CD14-positive monocyte (primary cell): ENCODE measurements around the gene PLEKHA7. TPM values are rescaled to one million over a fixed set of nuclear protein-coding genes. Genes with fewer than 3 reads are reported as not detected.

ENCODE experiments used
- DNase-seq, 3 donors: peaks; one replicate each; pipeline ENCODE4 v3.0.0-alpha.2; 2011 to 2022
- H2AFZ ChIP-seq: 2 replicates; pipeline ENCODE4 v1.6.0; 2012; ENCODE audit warnings: mild to moderate bottlenecking, low read depth, low read length, inconsistent platforms; ENCODE audit not compliant: insufficient read depth, poor library complexity, severe bottlenecking
- H3K27ac ChIP-seq, 2 donors: 1 replicate in 1 of 2; 2 replicates in 1 of 2; pipeline ENCODE4 v1.5.1; 2012 to 2013; ENCODE audit warnings: low read length in 2 of 2, control low read depth in 1 of 2, inconsistent platforms in 1 of 2, low read depth in 1 of 2, mild to moderate bottlenecking in 1 of 2
- H3K27me3 ChIP-seq, 2 donors: one replicate each; pipeline versions ENCODE4 v1.6.0 to v1.6.1; 2011 to 2013; ENCODE audit warnings: low read length in 2 of 2; ENCODE audit not compliant: control insufficient read depth in 2 of 2, insufficient read depth in 2 of 2
- H3K36me3 ChIP-seq, 2 donors: replicated peaks in 1 of 2; 1 replicate in 1 of 2; 2 replicates in 1 of 2; pipeline versions ENCODE4 v1.5.1 to v1.6.1; 2012 to 2013; ENCODE audit warnings: low read length in 2 of 2, control low read depth in 1 of 2, inconsistent platforms in 1 of 2, mild to moderate bottlenecking in 1 of 2; ENCODE audit not compliant: insufficient read depth in 2 of 2, control insufficient read depth in 1 of 2
- H3K4me1 ChIP-seq, 2 donors: 1 replicate in 1 of 2; 2 replicates in 1 of 2; pipeline versions ENCODE4 v1.5.1 to v1.6.1; 2012 to 2013; ENCODE audit warnings: low read length in 2 of 2, control low read depth in 1 of 2, inconsistent platforms in 1 of 2, mild to moderate bottlenecking in 1 of 2, moderate library complexity in 1 of 2; ENCODE audit not compliant: insufficient read depth in 2 of 2, control insufficient read depth in 1 of 2
- H3K4me2 ChIP-seq: replicated peaks from 2 replicates; pipeline ENCODE3; 2012; ENCODE audit warnings: low read length, moderate library complexity, mild to moderate bottlenecking; ENCODE audit not compliant: poor library complexity, severe bottlenecking; ENCODE audit errors: extremely low read depth
- H3K4me3 ChIP-seq, 3 experiments: fragments of 200-600 bp in 1 of 3; sonication (generic) in 1 of 3; replicated peaks in 1 of 3; 1 replicate in 2 of 3; 2 replicates in 1 of 3; pipeline ENCODE4 v1.5.1; 2011 to 2013; ENCODE audit warnings: low read length in 3 of 3, mild to moderate bottlenecking in 3 of 3, control low read depth in 2 of 3, low read depth in 2 of 3, inconsistent platforms in 1 of 3, moderate library complexity in 1 of 3
- H3K79me2 ChIP-seq: 2 replicates; pipeline ENCODE4 v1.6.0; 2012; ENCODE audit warnings: mild to moderate bottlenecking, control low read depth, inconsistent platforms, low read length, moderate library complexity; ENCODE audit not compliant: insufficient read depth
- H3K9ac ChIP-seq: 2 replicates; pipeline ENCODE4 v1.6.0; 2017; ENCODE audit warnings: low read length, mild to moderate bottlenecking; ENCODE audit not compliant: insufficient read depth, poor library complexity, severe bottlenecking
- H3K9me3 ChIP-seq, 2 donors: replicated peaks in 1 of 2; 1 replicate in 1 of 2; 2 replicates in 1 of 2; pipeline versions ENCODE4 v1.5.1 to v1.6.1; 2012 to 2013; ENCODE audit warnings: low read length in 2 of 2, control low read depth in 1 of 2; ENCODE audit not compliant: control insufficient read depth in 1 of 2, insufficient read depth in 1 of 2
- H4K20me1 ChIP-seq: 2 replicates; pipeline ENCODE4 v1.6.0; 2012; ENCODE audit warnings: mild to moderate bottlenecking, low read length, control low read depth, moderate library complexity; ENCODE audit not compliant: insufficient read depth
- H3K27ac Mint-ChIP-seq, 7 donors: one replicate each; pipeline ENCODE4 v1.8.0; 2020; ENCODE audit warnings: mild to moderate bottlenecking in 7 of 7, mixed read lengths in 7 of 7, moderate library complexity in 6 of 7, inconsistent platforms in 2 of 7
- H3K27me3 Mint-ChIP-seq, 3 donors: one replicate each; pipeline ENCODE4 v1.8.0; 2021 to 2022; ENCODE audit warnings: low read depth in 3 of 3, mild to moderate bottlenecking in 3 of 3, mixed read lengths in 3 of 3, moderate library complexity in 3 of 3, inconsistent platforms in 1 of 3
- H3K36me3 Mint-ChIP-seq, 2 donors: one replicate each; pipeline ENCODE4 v1.8.0; 2020; ENCODE audit warnings: mixed read lengths in 2 of 2, inconsistent platforms in 1 of 2, mild to moderate bottlenecking in 1 of 2
- H3K4me1 Mint-ChIP-seq: one replicate; pipeline ENCODE4 v1.8.0; 2020; ENCODE audit warnings: mild to moderate bottlenecking, mixed read lengths
- H3K4me3 Mint-ChIP-seq, 2 donors: one replicate each; pipeline ENCODE4 v1.8.0; 2020; ENCODE audit warnings: mild to moderate bottlenecking in 2 of 2, mixed read lengths in 2 of 2, moderate library complexity in 1 of 2
- H3K9me3 Mint-ChIP-seq, 7 donors: one replicate each; pipeline ENCODE4 v1.8.0; 2020 to 2022; ENCODE audit warnings: mixed read lengths in 7 of 7, mild to moderate bottlenecking in 6 of 7, moderate library complexity in 6 of 7, inconsistent platforms in 2 of 7
- CTCF ChIP-seq: fragments of 200-600 bp; IDR thresholded peaks from one replicate; pipeline ENCODE4 v1.8.0; 2022; ENCODE audit warnings: antibody characterized with exemption, mild to moderate bottlenecking
- WGBS: methylation state at CpG from one replicate; pipeline ENCODE4 v1.1.5; 2013; ENCODE audit warnings: missing lambda C conversion rate; ENCODE audit not compliant: insufficient coverage; 5-methylcytosine and 5-hydroxymethylcytosine counted together
- intact Hi-C, 2 donors: fragments of 100-400 bp; cut with micrococcal nuclease; formaldehyde crosslinking; loops; one replicate each; pipeline versions ENCODE4 v1.15.0 to v1.15.1; 2023
- polyA plus RNA-seq, 3 donors: library from polyadenylated mRNA; depleted of rRNA in 1 of 3; unstranded in 2 of 3; stranded (reverse) in 1 of 3; fragments of 300-500 nt in 2 of 3; fragments of >200 nt in 1 of 3; fragmentation: Illumina TruSeq in 2 of 3; gene quantifications; 1 replicate in 2 of 3; 2 replicates in 1 of 3; pipeline ENCODE4 v1.2.3, GENCODE V29; 2012 to 2021

PLEKHA7 gene
- polyA plus RNA-seq, 3 donors, result 0.05 to 0.92 (median 0.22) TPM

DNA sequence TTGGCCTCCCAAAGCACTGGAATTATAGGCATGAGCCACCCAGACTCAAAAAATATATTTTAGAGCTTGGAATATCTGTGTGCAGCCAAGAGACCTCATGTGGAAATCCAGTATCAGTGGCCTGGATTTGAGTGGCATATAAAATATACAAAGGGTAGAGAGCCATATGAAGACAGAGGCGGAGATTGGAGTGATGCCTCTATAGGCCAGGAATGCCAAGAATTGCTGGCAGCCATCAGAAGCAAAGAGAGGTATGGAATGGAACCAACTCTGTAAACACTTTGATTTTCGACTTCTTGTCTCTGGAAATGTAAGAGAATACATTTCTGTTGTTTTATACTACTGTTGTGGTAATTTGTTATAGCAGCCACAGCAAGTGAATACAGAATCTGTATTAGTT is 123.0 kb downstream of the PLEKHA7 start:
- Histone ChIP-seq H3K27ac (no peak overlapping the region), H3K4me2 (no peak overlapping the region)
- intact Hi-C loops, result no loop called here

DNA sequence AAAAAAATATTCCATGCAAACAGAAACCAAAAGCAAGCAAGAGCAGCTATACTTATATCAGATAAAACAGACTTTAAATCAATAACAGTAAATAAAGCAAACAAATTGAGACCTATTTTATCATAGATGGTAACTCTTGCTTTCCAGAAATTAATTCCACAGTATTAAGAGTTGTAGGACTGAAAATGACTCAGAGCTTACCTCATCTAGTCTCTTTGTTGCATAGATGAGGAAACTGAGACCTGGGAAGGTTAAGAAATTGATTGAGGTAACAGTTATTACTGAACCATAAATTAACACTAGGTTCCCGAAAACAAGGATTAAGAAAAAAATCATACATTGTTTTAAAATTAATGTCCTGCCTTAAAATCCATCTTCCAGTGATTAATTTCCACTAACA is 123.8 kb downstream of the PLEKHA7 start:
- no peak overlapping the region for H3K27ac ChIP-seq
- no peaks in the 10 kb centered on the region for H3K79me2 ChIP-seq
- H3K4me2 ChIP-seq, result no peak overlapping the region
- H3K4me3 ChIP-seq, result no peak overlapping the region
- Mint-ChIP-seq H3K4me1 (no peaks in the 10 kb centered on the region), H3K36me3 (no peaks in the 10 kb centered on the region), H3K27ac (no peak overlapping the region), H3K9me3 (peaks cover 3 to 27% (median 9%) of the 10 kb centered on the region in 7 donors), H3K4me3 (no peak overlapping the region), H3K27me3 (peaks cover 1 to 4% (median 3%) of the 10 kb centered on the region in 3 donors)
- no peak for DNase-seq
- no peak overlapping the region for H3K9ac ChIP-seq
- intact Hi-C loops, result no loop called here
- H3K9me3 ChIP-seq, result peaks cover 2 to 6% of the 10 kb centered on the region in 2 donors
- no peak overlapping the region for H2AFZ ChIP-seq
- H4K20me1 ChIP-seq, result no peaks in the 10 kb centered on the region
- H3K27me3 ChIP-seq, result no peaks in the 10 kb centered on the region
- H3K4me1 ChIP-seq, result no peaks in the 10 kb centered on the region
- TF ChIP-seq CTCF, result no peak
- no CpG with 5 or more reads among the region's 1 CpG for WGBS
- H3K36me3 ChIP-seq, result no peaks in the 10 kb centered on the region

More for the DNA sequence above, 123.0 kb downstream of the PLEKHA7 start:
- H3K9me3 Mint-ChIP-seq, result peaks cover 3 to 27% (median 9%) of the 10 kb centered on the region in 7 donors
- Histone ChIP-seq H3K27me3 (no peaks in the 10 kb centered on the region), H3K9me3 (peaks cover 2 to 6% of the 10 kb centered on the region in 2 donors), H3K36me3 (no peaks in the 10 kb centered on the region), H3K79me2 (no peaks in the 10 kb centered on the region), H4K20me1 (no peaks in the 10 kb centered on the region), H3K9ac (no peak overlapping the region), H2AFZ (no peak overlapping the region), H3K4me3 (no peak overlapping the region), H3K4me1 (no peaks in the 10 kb centered on the region)
- no peak overlapping the region for H3K27ac Mint-ChIP-seq
- H3K27me3 Mint-ChIP-seq, result peaks cover 1 to 3% (median 3%) of the 10 kb centered on the region in 3 donors
- WGBS, result 100% methylated on average over 1 of the region's 2 CpGs
- no peak overlapping the region for H3K4me3 Mint-ChIP-seq
- no peak for TF ChIP-seq CTCF
- no peak for DNase-seq
- H3K4me1 Mint-ChIP-seq, result no peaks in the 10 kb centered on the region
- no peaks in the 10 kb centered on the region for H3K36me3 Mint-ChIP-seq
